NCI-H2081 treated with DMSO at 0.1 percent for 48 hours (cell line): ENCODE data around the gene NPR2.

ENCODE experiments used
- DNase-seq: peaks from one replicate; lab custom pipeline; 2025; lab: John Stamatoyannopoulos, UW

NPR2 gene

DNA sequence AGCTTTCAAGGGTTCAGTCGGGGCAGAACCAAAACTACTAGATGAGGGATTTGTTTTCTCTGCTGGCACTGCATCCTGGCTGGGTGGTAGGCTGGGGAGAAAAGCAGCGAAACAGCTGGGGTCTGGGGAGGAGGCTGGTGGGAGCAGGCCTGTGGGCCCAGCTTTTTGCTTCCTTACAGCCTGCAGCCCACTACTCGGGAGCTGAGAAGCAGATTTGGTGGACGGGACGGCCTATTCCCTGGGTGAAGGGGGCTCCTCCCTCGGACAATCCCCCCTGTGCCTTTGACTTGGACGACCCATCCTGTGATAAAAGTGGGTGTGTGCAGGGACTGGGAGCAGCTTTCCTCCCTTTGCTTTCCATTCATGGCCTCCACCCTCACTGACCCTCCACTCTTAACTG lies 9.1 kb downstream of the NPR2 start:
- no peak for DNase-seq

DNA sequence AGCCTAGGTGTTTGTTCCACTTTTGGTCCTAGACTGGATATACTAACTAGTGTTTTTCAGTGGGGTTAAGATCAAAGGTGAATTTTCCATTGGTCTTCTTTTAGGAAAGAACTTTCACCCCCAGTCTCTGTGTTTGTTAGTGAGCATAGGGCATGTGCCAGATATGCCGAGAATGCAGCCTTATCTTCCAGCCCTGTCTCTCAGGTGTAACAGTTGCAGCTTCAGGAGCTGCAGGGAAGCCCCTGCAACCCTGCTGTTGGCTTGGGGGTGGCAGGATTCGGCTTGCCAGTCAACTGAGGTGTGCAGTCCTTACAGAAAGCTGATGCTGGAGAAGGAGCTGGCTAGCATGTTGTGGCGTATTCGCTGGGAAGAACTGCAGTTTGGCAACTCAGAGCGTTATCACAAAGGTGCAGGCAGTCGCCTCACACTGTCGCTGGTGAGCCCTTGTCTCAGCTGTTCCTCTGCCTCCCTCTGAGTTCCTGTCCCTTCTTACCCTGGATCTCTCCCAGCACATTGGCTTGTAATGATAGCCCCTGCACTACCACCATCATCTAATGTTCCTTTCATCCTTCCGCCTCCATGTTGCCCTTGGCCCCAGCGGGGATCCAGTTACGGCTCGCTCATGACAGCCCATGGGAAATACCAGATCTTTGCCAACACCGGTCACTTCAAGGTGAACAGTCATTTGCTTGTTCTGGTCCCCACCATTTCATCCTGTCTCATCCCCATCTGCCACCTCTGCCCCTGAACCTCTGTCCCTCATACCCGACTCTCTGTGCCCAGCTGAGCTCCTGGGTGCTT lies 10.1 kb downstream of the NPR2 start:
- DNase-seq: no peak

DNA sequence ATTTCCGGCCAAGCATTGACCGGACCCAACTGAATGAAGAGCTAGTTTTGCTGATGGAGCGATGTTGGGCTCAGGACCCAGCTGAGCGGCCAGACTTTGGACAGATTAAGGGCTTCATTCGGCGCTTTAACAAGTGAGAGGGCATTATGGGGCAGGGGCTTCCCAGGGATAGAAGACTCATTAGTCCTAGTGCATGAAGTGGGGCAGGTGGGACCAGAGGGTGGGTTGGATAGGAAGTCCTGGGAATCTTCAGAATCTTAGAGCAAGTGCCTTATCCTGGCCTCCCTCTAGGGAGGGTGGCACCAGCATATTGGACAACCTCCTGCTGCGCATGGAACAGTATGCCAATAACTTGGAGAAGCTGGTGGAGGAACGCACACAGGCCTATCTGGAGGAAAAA lies 14.7 kb downstream of the NPR2 start:
- no peak for DNase-seq

DNA sequence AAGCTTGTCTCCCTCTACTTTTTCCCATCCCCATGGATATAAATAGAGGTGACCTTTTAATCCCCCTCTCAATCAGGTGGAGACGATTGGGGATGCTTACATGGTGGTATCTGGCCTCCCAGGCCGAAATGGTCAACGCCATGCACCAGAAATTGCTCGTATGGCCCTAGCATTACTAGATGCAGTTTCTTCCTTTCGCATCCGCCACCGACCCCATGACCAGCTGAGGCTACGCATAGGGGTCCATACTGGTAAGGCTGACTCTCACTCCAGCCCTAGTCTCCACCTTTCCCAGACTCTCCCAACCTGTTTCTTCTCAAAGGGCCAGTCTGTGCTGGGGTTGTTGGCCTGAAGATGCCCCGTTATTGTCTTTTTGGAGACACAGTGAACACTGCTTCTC lies 17.0 kb downstream of the NPR2 start:
- DNase-seq: no peak

DNA sequence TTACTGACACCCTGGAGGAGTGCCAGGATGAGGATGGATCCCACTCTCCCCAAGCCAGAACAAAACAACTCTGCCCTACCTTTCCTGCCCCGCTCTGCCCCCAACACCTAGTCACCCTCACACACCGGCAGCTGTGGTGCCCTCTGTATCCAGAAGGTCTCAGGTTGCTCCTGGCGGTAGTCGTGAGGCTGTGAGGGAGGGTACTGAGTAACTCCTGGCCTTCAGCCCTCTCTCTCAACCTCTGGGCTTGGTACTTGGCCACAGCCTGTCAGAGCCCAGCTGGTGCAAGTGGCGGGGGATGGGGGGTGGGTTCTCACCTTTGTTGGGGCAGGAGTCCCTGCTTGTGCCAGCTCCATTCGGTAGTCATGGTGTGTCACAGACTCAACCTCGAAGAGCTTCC lies 18.7 kb downstream of the NPR2 start:
- no peak for DNase-seq

DNA sequence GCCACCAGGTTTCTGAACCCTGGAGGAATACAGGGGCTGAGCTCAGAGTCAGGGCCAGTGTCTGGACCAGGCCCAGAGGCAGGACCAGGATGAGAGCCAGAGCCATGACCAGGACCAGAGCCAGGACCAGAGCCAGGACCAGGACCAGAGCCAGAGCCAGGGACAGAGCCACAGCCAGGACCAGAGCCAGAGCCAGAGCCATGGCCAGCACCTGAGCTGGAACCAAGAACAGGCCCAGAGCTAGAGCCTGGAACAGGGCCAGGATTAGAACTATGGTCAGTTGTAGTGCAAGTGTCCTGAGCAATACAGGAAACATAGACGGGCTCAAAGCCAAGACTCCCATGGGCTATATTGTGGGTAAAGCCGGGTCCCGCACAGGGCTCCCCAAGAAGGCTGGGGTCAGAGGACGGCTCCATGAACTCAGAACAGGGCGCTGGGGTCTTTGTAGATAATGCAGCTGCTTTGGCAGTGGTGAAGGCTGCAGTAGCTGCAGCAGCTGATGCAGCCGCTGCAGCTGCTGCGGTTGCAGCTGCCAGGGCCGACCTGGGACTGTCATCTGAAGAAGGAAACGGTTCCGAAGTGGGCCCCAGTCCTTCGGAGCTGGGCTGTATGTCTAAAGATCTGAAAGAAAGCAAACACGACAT lies 20.1 kb downstream of the NPR2 start:
- no peak for DNase-seq

DNA sequence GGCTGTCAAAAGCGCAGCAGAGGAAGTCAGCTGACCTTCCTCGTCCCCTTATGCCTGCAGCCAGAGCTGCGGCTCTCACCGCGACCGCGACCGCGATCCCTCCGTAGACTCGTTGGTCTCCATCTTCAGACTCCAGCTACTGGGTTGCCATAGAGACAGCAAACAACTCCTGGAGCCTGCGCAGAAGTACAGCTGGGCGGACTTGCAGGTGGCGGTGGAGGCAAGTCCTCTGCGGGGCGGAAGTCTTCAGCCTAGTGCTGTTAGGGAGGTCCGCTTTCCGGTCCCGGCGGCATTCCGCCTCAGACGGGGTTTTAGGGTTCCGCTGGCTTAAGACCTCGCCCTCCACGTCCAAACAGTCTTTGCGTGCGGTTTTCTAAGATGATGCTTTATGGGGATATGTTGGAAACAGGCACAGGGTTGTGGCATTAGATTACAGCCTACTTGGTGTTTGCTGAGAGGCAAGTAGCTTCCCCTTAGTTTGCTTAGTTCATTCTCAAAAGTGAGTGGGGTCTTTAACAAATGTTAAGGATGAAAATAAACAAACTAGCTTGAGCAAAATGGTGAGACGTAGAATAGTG lies 20.7 kb downstream of the NPR2 start, which contains the start of gene SPAG8:
TSS of gene SPAG8 (minus strand) at position 238 of the 578 bp plus-strand sequence. CDS start at position 123, 115 bp downstream.
- DNase-seq: peak; percentile 92

DNA sequence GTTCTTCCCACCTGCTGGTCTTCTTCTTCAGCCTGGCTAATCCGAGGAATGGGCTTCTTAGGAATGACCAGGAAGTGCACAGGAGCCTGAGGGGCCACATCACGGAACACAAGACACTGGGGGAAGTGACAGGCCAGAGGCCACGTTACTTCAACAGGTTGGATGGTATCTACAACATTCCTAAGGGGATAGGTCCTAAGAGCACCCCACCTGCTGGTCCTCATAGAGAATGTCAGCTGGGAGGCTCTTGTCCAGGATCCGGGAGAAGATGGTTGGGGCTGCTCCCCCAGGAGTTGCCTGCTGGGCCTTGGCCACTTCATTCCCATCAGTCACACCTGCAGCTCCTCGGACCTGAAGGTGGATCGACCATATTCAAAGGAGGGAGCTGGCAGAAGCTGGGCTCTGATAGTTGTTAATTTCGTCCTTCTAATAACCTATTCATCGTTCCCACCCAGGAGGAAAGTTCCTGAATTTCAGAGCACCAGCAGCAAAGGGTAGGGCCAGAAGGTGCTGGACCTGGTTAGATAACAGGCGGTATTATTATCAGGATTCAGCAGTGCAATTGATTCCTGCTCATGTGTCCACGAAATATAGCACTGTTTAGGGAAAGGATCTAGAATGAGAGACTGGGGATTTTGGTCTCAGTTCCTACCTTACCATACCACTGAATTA lies 22.2 kb downstream of the NPR2 start:
- DNase-seq: no peak

DNA sequence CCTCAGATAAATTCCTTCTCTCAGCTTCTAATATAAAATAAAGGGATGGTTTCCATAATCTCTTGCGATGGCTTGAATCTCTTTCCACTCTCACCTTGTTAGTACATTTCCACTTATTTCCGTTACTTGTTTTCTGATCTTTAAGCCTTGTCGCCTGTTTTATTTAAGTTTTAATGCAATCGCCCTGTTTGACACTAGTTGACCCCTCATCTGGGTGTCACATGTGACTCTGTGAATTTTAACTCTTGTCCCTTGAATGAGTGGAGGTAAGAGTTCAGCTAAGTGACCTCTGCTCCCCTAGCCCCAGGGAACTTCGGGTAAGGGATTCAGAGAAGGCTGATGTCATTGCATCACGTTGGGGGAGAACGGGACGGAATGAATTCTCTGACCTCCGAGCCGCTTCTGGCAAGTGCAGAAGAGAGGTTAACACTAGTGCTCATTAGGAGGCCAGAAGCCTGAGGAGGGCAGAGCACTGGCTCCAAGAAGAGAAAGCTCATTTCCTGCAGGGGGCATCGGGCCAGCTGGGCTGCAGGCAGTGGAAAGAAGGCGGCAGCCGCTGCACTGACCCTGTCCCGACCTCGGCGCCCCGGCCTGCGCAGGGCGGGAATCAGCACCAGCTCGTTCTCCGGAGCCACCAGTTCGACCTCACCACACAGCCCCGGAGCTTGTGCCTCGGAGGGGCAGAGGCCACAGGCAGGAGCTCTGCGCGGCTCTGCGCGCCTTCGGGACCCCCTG lies 22.9 kb downstream of the NPR2 start:
- DNase-seq: no peak

DNA sequence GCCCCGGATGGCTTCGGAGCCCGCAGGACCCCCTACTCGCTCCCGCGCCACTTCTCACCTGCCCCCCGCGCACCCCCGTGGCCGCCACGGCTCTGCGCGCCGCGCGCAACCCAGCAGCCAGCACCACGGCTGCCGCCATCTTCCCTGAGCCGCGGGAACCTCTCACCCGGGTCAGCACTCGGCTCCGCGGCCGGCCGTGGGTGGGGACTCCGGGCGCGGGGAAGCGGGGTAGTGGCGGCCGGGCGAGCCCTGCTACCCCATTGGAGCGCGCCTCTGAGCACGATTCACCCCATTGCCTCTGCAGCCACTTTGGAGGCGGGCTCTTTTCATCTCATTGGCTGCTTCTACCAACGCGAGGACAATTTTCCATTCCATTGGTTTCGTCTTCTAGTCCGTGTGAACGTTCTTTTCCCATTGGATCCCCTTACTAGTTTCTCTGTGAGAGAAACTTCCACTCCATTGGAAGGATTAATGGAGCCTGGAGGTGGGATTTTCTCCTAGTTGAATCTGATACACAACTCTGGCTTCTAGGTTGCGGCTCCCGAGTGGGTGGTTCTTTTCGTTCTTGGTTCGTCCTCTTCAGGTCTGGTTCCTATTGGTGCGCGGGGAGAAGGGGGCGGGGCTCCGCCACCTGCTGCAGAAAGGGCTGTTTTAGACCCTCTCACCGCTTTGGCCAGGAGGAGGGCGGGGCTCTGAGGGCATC lies 23.6 kb downstream of the NPR2 start, which contains the start of gene HINT2:
TSS of gene HINT2 (minus strand) at position 202 of the 703 bp plus-strand sequence. CDS start at position 139, 63 bp downstream.
- DNase-seq: peak; percentile 99

DNA sequence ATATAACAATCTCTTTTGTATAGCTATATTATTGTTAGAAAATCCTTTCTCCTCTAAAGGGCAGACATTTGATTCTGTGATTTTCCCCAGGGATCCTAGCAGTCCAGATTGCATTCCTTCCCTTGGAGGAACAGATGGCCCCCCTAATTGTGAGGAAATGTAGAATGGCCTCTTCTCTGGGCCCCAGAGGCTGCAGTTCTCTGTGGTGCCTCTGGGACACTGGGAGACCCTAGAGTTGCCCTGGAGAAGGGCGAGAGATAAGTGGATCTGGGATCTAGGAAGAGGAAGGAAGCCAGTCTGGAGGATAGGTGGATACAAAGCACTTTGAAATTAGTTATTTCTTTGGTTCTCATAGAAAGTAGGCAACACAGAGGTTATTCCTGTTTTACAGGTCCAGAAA lies 25.3 kb downstream of the NPR2 start:
- DNase-seq: no peak

DNA sequence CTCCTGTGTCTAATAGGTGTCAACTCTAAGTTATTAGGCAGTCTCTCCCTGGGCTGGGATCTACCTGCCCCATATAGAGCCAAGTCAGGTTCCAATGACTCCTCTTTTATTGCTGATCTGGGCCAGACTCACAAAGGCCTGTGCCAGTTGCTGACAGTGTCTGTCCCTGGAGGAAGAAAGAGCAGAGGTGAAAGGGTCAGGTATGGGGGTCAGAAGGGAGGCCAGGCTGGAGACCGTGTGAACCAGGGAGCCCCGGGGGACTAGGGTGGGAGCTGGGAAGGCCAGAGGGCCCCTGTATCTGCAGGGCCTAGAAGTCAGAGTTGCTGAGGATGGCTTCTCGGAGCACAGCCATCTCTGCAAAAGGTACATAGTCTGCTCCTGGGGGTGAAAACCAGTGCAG lies 26.9 kb downstream of the NPR2 start:
- DNase-seq: no peak

DNA sequence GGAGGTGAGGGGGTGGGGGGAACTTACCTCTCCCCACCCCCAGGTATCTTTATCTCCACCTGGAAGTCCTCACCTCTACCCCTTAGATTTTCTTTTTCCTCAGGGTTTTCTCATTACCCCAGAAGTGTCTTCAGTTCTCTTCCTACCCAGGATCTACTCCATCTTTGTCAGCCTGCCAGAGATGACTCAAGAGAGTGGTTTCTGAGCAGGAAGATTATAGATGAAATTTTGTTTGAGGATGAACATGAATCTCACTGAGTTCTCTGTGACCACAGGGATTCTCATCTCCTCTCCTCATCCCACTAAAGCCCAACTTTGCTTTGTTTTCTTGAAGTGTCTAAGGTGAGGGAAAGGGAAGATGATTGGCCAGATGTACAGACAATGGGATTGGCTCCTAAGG lies 28.7 kb downstream of the NPR2 start:
- DNase-seq: no peak

DNA sequence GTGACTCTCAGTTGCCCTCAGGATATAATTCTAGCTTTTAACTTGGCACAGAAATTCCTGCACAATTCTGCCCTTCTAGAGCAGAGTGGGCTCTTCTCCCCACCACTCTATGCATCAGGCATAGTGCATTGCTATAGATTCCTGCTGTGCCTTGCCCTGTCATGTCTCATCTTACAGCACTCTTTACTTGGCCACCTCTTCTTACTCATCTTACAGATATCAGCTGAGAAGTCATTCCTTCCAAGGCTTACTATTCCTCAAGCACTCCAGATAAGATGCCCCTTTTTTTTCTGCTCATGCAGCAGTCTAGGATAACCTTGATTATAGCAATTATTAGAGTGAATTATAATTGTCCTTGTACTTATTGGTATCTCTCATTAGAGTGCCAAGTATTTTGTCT lies 31.5 kb downstream of the NPR2 start:
- no peak for DNase-seq

DNA sequence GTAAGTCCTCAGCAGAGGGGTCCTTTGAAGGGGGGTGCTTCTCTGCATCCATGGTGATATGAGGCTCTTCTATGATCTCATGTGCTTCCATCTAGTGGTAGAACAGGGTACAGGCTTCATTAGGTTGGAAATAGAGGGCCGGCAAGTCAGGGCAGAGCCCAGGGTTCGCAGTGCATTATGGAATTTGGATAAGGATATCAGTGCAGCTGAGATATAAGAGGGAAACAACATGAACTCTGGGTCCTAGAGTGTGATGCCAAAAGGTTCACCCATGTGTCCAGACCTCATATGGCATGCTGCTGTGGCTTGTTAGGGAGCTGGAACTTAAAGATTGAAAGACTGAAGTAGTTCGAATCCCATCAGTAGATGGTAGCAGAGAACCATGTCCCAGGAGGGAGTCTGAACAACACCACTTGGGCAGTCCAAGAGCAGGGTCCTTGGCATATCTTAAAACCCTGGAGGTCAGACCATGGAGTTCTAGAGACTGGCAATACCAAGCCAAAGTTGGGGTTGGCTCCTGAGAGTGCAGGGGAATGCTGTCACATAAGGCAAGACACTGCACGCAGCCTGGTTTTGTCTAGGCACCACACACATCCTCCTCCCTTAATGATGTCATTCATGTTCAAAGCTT lies 34.8 kb downstream of the NPR2 start:
- DNase-seq: peak; percentile 12

DNA sequence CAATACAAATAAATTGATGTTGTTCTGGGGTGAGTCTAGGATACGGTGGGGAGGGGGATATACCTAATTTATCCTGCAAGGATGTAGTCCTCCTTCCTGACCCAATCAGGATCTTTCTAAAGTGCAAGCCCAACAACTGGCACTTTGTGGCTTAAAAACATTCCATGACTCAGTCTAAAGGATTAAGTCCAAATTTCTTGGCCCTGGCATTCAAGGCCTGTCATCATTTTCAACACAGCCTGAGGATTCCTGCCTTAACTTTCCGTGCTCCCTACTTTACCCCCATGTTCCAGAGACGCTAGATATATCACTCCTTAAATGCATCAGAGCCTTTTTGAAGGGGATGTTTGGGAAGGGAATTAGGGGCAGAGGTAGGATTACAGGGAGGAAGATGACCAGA lies 36.1 kb downstream of the NPR2 start:
- no peak for DNase-seq

DNA sequence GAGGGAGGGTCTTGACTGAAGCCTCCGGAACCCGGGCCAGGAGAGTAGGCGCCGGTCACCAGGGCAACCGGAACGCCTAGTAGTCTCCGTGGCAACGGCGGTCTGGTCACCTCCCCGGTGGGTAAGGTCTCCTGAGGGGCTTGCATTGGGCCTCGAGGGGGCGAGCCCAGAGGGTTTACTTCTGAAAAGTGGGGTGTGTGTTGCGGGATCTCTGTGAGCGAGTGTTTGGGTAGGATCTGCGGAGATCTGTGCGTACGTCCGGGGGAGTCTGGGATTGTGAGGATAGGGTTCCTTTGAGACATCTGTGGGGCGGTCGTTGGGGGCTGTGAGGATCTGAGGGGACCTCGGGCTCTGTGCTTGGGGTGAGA lies 37.3 kb downstream of the NPR2 start, which contains the start of gene FAM221B:
TSS of gene FAM221B (minus strand) at position 17 of the 368 bp plus-strand sequence. CDS start 2,571 bp downstream, outside the sequence.
- DNase-seq: no peak

DNA sequence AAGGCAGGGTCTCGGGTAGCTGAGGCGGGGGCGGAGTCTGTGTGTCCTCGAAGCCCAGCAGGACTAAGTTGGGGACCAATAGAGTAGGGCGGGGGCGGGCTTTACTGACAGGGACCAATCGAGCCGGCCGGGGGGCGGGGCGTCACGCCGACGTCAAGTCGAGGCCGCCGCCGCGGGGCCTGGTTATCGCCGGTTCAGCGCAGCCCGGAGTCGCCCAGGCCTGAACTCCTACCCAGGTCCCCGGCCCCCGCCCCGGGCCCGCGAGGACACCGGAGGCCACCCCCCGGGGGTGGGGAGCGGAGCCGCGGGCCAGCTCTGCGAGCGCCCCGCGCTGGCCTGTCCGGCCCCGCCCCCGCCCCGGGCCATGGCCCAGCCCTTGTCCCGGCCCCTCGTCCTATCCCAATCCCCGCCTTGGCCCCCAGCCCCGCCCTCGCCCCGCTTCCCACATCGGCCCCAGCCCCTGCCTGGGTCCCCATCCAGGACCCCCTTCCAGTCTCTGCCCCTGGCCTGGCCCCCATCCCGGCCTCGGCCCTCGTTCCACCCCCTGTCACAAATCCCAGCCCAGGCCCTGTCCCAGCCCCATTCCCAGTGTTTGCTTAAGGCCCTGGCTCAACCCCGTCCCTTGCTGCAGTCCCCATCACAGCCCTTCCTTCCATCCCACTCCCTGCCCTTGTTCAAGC lies 37.8 kb downstream of the NPR2 start, which contains the start of gene TMEM8B:
TSS of gene TMEM8B (plus strand) at position 145 of the 680 bp plus-strand sequence. CDS start at position 365, 220 bp downstream.
- DNase-seq: peak; percentile 40

DNA sequence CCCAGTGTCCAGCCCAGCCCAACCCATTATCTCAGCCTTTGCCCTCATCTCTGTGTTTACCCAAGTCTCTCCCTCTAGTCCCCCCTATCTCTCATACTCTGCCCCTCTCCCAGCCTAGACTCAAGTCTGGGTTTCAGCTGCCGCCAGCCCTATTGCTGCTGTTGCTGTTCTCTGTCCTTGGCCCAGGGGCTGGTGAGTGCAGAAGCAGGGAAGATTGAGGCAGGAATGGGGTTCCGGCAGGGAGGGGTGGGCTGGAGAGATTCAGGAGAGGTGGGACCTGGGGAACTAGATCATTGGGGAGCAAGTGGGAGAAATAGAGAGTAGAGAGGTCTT lies 38.3 kb downstream of the NPR2 start:
- no peak for DNase-seq

DNA sequence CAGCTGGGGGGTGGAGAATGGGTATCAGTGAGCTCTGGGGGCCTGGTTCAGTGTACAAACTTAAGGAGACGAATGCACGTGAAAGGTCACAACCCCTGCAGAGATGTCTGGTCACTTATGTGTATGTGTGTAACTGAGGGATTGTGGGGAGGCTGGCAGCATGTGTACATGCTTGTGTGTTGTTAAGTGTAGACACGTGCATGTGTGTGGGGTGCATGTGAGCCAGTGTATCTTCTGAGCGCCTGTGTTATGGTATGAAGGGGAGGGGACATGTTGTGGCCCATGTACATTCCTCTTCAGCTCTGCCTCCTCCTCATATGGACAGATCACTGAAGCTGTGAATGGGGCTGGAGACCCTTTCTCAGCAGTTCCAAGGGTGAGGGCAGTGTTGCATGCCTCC lies 39.6 kb downstream of the NPR2 start:
- no peak for DNase-seq
